HG03457 (cell line): ENCODE results near the gene ZNF429.
"Not testable (repeated sequence)": the region's sequence is repeated elsewhere in the genome, so short reads cannot be mapped to it uniquely, and the experiment has no call there.

Experiments
- ATAC-seq: cut with Tn5 transposase; IDR thresholded peaks from one replicate; pipeline ENCODE4 v1.9.1; 2021; ENCODE audit warnings: moderate number of reproducible peaks; ENCODE audit not compliant: unreplicated experiment

ZNF429 gene

DNA sequence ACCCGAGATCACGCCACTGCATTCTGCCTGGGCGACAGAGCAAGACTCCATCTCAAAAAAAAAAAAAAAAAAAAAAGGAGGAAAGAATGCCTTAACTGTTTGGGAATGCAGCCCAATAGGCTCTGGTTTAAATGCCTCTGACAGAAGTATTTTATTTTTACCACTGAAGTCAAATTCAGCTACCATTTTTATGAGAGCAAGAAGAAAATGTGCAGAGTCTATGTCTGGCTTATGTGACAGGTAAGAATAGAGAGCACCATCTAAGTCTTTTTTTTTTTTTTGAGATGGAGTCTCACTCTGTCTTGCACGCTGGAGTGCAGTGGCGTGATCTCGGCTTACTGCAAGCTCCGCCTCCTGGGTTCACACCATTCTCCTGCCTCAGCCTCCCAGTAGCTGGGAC lies 7.2 kb downstream of the ZNF429 start:
- not testable (repeated sequence) for ATAC-seq

DNA sequence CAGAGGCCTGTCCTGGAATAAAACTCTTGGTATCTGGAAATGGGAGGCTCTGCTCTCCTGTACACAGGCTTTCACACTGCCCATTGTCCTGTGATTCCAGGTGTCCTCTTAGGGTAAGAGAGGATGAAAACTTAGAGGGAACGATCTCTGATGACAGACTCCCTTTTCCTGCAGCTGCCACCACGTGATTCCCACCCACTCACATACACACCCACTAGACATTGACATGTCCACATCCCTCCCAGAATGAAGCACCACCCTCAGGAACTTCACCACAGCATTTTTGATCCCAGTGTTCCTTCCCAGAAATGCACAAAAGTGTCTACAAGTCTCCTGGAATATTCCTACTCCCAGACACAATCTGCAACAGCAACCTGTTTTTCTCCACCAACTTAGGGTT lies 8.2 kb downstream of the ZNF429 start:
- no peak for ATAC-seq

DNA sequence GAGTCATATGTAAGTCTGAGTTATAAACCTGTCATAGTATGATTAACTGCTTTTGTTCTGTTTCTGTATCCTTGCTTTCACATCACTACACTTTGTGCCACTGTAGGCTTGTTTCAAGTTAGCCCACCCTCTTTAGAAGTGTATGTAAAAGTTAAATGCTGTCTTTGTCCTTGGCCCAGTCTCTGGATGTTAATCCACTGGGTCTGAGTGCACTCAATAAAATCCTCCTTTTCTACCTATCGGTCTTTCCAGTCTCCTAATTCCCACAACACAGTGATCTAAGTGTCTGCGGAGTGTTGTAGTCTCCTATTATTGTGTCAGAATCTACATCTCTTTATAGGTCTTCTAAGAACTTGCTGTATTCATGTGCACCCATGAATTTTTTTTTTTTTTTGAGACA lies 14.1 kb downstream of the ZNF429 start:
- ATAC-seq: no peak

DNA sequence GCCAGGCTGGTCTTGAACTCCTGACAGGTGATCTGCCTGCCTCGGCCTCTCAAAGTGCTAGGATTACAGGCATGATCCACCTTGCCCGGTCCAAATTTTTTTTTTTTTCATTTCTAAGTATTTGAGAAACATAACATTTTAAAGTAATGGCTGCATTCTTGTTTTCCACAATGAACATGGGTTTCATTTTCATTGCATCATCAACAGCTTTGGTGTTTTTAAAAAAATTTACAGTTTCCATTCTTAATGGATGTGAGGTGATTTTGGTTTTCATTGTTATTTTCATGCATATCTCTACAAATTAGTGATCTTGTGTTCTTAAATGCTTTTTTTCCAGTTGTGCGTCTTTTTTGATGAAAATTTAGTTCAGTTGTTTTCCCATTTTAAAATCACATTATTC lies 27.5 kb downstream of the ZNF429 start:
- no peak for ATAC-seq

DNA sequence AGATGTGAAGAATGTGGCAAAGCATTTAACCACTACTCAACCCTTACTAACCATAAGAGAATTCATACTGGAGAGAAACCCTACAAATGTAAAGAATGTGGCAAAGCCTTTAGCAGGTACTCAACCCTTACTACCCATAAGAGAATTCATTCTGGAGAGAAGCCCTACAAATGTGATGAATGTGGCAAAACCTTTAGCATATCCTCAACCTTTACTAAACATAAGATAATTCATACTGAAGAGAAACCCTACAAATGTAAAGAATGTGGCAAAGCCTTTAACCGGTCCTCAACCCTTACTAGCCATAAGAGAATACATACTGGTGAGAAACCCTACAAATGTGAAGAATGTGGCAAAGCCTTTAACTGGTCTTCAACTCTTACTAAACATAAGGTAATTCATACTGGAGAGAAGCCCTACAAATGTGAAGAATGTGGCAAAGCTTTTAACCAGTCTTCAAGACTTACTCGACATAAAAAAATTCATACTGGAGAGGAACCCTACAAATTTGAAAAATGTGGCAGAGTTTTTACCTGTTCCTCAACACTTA lies 31.4 kb downstream of the ZNF429 start:
- not testable (repeated sequence) for ATAC-seq

- ATAC-seq: no peak
Observed at GRCh38 chr19:21559444-21559843, 54.0 kb downstream of the ZNF429 start.

DNA sequence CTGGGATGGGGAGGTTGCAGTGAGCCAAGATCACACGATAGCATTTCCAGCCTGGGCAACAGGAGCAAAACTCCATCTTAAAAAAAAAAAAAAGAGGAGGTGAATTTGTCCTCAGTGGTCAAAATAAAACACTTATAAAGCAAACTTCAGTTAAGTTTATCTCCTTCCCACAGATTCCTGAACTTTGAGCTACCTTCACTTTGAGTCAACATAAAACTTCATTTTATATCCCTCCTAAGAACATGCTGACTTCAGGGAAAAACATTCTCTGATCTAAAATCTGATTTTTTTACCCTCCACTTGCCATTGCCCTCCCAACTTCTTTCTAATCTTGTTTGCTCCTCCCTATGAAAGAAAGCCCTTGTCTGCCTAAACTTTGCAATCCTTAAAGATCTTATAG lies 59.0 kb downstream of the ZNF429 start:
- no peak for ATAC-seq

DNA sequence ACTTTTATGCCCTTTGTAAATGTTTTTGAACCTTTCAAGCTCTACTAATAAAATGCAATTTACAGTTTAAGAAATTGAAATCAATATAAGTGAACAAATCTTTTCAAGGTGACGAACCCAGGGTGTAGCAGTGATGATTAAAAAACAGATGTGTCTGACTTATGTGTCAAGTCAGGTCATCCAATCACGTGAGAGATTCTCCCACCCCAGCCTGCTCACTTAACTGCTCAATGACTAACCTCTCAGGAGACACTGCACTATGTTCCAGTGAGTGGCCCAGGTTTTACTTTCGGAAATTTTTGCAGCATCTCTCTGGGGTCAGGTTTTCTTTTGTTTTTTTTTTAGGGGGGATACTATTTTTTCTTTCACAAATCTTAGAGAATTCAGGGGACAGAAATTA lies 60.7 kb downstream of the ZNF429 start:
- no peak for ATAC-seq

- not testable (repeated sequence) for ATAC-seq
Observed at GRCh38 chr19:21567806-21568205, 62.4 kb downstream of the ZNF429 start.

GRCh38 chr19:21568816-21569493 lies 63.6 kb downstream of the ZNF429 start:
- ATAC-seq: no peak

DNA sequence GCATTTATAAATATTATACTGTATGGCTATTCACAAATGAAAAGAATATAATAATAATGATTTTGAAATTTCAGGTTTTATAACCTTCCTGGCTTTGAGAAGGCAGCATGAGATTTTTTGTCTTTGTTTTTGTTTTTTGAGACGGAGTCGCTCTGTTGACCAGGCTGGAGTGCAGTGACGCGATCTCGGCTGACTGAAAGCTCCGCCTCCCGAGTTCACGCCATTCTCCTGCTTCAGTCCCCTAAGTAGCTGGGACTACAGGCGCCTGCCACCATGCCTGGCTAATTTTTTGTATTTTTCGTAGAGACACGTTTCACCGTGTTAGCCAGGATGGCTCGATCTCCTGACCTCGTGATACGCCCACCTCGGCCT lies 64.1 kb downstream of the ZNF429 start:
- ATAC-seq: no peak

- ATAC-seq: no peak
Observed at GRCh38 chr19:21571316-21571715, 65.9 kb downstream of the ZNF429 start.

GRCh38 chr19:21574607-21575006 lies 69.2 kb downstream of the ZNF429 start:
- ATAC-seq: no peak

GRCh38 chr19:21576481-21576880 lies 71.1 kb downstream of the ZNF429 start:
- ATAC-seq: no peak

GRCh38 chr19:21580101-21580500 lies 74.7 kb downstream of the ZNF429 start:
- no peak for ATAC-seq

DNA sequence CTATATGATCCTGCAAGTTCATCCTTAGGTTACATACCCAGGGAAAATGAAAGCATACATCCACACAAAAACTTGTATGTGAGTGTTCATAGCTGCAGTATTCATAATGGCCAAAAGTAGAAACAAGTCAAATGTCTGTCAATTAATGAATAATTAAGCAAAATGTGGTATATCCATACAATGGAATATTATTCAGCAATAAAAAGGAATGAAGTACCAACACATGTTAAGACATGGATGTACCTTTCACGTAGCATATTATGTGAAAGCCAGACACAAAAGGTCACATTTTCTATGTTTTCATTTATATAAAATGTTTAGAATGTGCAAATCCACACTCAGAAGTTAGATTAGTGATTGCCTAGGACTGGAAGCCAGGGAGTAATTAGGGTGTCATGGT lies 75.4 kb downstream of the ZNF429 start:
- ATAC-seq: no peak

DNA sequence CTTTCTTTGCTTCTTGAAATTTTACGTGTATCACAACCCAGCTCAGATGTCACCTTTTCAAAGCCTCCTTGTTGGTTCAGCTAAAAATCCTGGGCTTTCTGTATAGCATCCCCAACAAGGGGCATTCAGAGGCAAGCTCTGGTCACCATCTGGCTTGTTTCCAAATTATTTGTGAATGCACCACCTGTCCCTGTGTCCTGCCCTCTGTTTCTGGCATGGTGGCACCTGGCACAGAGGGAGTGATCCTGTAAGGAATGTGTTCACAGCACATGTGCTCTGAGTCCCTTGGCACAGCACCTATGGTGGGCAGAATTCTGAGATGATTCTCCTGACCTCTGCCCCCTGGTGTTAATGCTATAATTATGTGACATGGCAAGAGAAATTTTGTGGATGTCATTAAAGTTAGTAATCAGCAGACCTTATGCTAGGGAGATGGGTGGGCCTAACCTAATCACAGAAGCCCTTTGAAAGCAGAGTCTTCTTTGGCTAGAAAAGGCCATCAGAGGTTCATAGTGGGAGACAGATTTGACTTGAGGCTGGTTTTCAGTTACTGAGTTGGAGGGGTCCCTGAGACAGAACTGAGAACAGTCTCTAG lies 76.3 kb downstream of the ZNF429 start:
- ATAC-seq: no peak

DNA sequence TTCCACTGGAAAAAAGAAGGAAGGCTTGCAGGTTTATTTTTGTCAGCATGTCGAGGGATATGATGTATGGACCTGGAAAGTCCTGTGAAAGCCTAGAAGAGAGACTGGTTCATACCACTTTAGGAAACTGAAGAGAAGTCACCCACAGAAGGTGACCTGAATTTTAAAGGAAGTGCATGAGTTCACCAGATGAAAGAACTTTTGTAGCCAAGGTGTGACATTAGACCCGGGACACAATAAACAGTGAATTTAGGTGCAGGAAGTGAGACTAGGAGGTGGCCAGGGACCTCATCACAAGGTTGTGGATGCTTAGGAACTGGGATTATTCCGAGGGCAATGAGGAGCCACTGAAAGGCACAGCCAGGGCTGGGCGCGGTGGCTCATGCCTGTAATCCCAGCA lies 79.1 kb downstream of the ZNF429 start:
- ATAC-seq: no peak

- ATAC-seq: no peak
Observed at GRCh38 chr19:21585281-21585890, 80.0 kb downstream of the ZNF429 start.

DNA sequence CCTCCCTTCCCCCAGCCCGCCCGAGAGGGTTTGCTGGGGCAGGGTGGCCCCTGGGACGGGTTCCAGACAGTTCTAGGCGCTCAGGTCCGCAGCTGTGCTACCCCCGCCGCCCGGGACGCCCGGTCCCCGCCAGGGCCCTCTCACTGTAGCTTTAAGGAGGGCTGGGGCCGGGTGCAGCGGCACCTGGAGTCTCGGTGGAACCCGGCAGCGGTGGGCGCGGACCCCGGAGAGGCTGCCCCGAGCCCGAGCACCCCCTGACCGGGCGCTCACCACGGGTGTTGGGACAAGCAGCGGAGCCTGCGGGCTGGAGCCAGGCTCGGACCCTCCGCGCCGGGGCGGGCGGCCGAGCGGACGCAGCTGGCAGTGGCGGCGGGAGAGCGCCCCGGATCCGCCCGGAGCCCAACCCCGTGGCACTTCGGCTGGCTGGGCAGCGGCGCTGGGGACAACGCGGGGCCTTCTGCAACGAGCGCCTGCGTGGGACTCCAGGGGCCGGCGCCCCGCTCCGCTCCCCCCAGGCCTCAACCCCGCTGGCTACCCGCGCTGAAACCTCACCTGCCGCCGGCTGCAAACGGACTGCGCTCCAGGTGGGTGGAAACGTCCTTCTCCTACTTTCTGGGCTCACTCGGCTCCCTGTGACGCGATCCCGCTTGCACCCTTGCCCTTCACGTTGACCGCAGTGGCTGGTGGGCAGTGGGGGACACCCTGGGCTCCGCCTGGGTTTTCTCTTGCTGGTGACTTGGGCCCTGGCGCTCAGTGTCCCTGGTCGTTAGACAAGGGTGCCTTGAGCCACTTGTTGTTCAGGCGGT lies 81.1 kb downstream of the ZNF429 start:
- no peak for ATAC-seq

GRCh38 chr19:21587117-21587461 lies 81.7 kb downstream of the ZNF429 start:
- ATAC-seq: no peak

- no peak for ATAC-seq
Observed at GRCh38 chr19:21587549-21587948, 82.1 kb downstream of the ZNF429 start.
